Activated T-cell treated with anti-CD3 and anti-CD28 coated beads for 1 hour (primary cell): ENCODE data around the gene MC1R.
"Not testable (repeated sequence)": the region's sequence is repeated elsewhere in the genome, so short reads cannot be mapped to it uniquely, and the experiment has no call there.

ENCODE experiments used
- DNase-seq: peaks from one replicate; pipeline ENCODE4 v3.0.0-alpha.2; 2020; ENCODE audit warnings: low read depth

The MC1R gene

DNA sequence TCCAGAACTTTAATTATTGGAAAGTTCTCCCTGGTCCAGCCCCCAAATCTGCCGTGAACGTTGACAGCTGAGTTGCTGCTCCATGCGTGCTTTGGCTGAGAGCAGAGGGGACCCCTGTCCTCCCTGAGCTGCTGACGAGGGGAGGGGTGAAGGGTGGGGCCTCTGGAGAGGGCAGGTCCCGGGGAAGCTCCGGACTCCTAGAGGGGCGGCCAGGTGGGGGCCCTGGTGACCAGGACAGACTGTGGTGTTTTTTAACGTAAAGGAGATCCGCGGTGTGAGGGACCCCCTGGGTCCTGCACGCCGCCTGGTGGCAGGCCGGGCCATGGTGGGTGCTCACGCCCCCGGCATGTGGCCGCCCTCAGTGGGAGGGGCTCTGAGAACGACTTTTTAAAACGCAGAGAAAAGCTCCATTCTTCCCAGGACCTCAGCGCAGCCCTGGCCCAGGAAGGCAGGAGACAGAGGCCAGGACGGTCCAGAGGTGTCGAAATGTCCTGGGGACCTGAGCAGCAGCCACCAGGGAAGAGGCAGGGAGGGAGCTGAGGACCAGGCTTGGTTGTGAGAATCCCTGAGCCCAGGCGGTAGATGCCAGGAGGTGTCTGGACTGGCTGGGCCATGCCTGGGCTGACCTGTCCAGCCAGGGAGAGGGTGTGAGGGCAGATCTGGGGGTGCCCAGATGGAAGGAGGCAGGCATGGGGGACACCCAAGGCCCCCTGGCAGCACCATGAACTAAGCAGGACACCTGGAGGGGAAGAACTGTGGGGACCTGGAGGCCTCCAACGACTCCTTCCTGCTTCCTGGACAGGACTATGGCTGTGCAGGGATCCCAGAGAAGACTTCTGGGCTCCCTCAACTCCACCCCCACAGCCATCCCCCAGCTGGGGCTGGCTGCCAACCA is at the start of gene MC1R:
MC1R (plus strand) TSS at position 410 of the 895 bp plus-strand sequence; CDS start at position 807, 397 bp downstream.
- DNase-seq, result no peak

GRCh38 chr16:89869911-89870310 is 48.8 kb upstream of the MC1R start:
- no peak for DNase-seq

DNA sequence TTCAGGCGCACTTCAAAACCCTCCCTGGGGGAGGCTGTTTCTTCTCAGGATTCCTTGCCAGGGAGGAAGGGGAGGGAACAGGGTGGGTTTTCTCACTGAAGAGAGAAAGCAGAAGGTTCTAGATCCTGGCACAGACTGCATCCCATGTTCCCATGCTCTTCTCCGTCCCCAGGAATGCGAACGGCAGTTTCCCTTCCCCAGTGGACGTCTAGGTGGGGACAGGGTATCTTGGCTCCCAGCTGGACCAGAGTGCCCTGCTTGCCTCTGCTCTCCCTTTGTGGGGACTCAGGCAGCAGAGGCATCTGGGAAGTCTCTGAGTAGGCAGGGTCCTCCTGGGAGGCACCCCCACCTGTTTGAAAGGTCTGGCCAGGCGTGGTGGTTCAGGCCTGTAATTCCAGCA is 48.2 kb upstream of the MC1R start:
- no peak for DNase-seq

- no peak for DNase-seq
These were observed 46.8 kb upstream of the MC1R start for GRCh38 chr16:89871895-89872294.

- DNase-seq, result peak; percentile 84
These were observed 45.3 kb upstream of the MC1R start, which contains the start of gene TCF25 for GRCh38 chr16:89873109-89873971. Gene TCF25, plus strand, starts transcription at chr16:89873592. Its CDS starts 76 bp downstream, at chr16:89873668.

- DNase-seq, result peak; percentile 89
These were observed 44.5 kb upstream of the MC1R start for GRCh38 chr16:89873972-89874689.

DNA sequence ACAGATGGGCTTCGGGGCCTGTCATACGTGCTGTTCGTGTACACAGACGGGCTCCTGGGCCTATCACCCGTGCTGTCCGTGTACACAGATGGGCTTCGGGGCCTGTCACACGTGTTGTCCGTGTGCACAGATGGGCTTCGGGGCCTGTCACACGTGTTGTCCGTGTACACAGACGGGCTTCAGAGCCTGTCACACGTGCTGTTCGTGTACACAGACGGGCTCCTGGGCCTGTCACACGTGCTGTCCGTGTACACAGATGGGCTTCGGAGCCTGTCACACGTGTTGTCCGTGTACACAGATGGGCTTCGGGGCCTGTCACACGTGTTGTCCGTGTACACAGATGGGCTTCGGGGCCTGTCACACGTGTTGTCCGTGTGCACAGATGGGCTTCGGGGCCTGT is 39.5 kb upstream of the MC1R start:
- not testable (repeated sequence) for DNase-seq

DNA sequence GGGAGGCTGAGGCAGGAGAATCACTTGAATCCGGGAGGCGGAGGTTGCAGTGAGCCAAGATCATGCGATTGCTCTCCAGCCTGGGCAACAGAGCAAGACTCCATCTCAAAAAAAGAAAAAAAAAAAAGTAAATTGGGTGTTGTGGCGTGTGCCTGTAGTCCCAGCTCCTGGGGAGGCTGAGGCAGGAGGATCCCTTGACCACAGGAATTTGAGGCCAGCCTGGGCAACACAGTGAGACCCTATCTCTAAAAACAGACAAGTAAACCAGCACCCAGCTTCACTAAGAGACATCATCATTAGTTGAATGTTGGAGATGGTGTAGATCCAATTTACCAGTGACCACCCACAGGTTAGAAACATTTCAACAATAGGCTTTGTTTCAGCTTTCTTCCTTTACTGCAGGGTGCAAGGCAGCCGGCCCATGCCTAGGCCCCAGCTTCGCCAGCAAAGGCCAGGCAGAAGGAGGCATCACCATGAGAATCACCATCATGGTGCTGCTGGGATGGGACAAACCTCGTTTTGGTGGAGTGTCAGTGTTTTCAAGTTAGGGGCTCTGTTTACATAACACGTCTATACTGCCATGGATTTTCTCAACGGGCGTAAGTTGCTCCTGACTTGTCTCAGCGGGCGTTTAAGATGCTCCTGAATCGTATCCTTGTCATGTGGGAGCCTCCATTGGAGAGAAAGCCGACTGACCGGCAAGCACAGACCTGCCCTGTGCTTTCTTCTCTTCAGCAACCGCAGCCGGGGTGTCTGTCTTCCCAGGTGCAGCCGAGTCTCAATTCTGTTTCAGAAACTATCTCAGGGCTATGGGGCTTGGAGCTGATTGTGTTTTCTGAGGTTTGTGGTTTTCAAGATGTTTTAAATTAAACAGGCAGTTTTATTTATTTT is 37.9 kb upstream of the MC1R start:
- no peak for DNase-seq

DNA sequence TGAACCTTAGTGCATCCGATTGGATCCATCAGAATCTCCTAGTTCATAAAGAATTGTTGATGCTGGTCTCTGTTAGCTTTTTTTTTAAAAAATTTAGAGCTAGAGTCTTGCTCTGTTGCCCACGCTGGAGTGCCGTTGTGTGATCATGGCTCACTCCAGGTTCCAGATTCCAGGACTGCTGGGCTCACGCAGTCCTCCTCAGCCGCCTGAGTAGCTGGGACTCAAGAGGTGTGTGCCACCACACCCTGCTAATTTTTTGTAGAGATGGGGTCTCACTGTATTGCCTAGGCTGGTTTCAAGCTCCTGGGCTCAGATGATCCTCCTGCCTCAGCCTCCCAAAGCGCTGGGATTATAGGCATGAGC is 37.3 kb upstream of the MC1R start:
- DNase-seq, result no peak

DNA sequence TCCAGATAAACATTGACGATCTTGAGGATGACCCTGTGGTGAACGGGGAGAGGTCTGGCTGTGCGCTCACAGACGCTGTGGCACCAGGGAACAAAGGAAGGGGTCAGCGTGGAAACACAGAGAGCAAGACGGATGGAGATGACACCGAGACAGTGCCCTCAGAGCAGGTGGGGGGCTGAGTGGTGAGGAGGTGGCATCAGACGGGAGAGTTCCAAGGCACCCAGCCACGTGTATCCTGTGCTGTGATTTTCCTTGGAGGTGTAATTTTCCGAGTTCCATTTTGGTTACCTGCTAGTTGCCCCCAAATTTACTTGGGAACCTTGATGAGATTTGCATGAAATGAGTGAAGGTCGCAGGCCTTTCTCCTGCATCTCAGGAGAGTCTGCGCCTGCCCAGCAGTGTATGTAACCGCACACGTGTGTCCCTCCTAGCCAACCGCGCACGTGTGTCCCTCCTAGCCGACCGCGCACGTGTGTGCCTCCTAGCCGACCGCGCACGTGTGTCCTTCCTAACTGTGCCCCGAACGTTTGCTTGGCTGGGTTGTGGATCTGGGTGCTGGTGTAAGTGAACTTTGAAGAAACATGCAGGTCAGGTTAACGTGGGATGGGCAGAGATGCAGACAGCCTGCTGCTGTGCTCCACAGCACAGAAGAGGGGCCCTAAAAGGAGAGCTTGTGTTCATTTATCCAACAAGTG is 35.2 kb upstream of the MC1R start:
- DNase-seq, result no peak

GRCh38 chr16:89884041-89884421 is 34.6 kb upstream of the MC1R start:
- no peak for DNase-seq

- no peak for DNase-seq
These were observed 31.4 kb upstream of the MC1R start for GRCh38 chr16:89887243-89887642.

DNA sequence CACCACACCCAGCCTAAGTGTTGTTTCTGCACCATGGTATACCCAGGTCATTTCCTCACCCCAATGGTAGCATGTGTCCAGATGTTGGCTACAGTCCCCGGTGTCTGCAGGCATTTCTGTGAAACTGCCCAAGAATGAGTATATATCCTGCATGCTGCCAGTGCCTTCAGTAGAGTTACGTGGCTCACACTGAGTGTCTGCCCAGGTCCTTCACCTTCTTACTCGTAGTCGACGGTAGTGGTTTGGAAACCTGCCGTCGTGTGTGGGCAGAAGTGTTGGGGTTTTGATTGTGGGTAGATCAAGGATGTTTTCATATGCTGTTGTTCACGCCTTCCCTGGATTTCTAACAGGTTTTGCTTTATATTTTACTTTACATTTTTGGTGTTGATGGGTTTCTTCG is 28.5 kb upstream of the MC1R start:
- no peak for DNase-seq

GRCh38 chr16:89890886-89891657 is 27.6 kb upstream of the MC1R start:
- DNase-seq, result no peak

- no peak for DNase-seq
These were observed 26.5 kb upstream of the MC1R start for GRCh38 chr16:89892055-89892630.

GRCh38 chr16:89892635-89893034 is 26.0 kb upstream of the MC1R start:
- DNase-seq, result no peak

DNA sequence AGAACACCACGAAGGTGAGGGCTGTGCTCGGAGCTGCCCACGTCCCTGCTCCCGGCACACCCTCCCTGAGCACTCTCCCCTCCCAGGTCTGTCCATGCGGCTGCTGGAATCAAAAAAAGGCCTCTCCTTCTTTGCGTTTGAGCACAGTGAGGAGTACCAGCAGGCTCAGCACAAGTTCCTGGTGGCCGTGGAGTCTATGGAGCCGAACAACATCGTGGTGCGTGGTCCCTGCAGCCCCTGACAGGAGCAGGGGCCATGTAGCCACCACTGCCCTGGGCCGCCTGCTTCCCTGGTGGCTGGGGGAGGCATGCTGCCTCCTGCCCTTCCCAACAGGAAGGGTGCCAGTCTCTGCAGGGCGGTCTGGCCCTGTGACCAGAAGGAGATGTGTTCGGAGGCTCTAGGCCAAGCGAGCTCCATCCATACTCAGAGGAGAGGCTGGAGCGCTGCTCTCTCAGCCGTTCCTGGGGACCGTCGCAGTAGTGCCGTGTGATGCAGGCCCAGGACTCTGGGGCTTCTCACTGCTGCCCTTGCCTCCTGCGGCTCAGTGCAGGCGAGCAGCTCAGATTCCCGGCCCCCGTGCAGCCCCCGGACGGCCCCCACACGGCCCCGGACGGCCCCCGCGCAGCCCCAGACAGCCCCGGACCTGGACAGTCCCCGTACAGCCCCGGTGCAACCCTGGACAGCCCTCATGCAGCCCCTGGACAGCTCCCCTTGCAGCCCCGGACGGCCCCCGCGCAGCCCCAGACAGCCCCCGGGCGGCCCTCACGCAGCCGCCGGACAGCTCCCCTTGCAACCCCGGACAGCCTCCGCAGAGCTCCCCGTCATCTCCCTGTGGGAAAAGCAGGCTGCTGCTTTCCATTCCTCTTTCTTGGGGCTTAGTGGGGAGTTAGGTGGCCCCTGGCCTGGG is 24.8 kb upstream of the MC1R start:
- DNase-seq, result no peak

GRCh38 chr16:89895482-89896250 is 23.0 kb upstream of the MC1R start:
- no peak for DNase-seq
